ENCODE data around the gene SCUBE2.

Gene SCUBE2

GRCh38 chr11:9073466-9074225 is 17.8 kb downstream of the SCUBE2 start:
- DNase-seq = no peak

- DNase-seq = no peak
Measured at GRCh38 chr11:9072626-9073176, 18.7 kb downstream of the SCUBE2 start.

GRCh38 chr11:9071692-9072091 is 19.7 kb downstream of the SCUBE2 start:
- no peak for DNase-seq

- no peak for DNase-seq
Measured at GRCh38 chr11:9070749-9071491, 20.5 kb downstream of the SCUBE2 start.

- no peak for DNase-seq
Measured at GRCh38 chr11:9069862-9070470, 21.4 kb downstream of the SCUBE2 start.

- no peak for DNase-seq
Measured at GRCh38 chr11:9069256-9069655, 22.1 kb downstream of the SCUBE2 start.

- DNase-seq = peak; percentile 28
Measured at GRCh38 chr11:9066433-9066925, 24.9 kb downstream of the SCUBE2 start.

- DNase-seq = no peak
Measured at GRCh38 chr11:9065607-9066432, 25.6 kb downstream of the SCUBE2 start.

GRCh38 chr11:9061807-9062206 is 29.6 kb downstream of the SCUBE2 start:
- no peak for DNase-seq

- DNase-seq = no peak
Measured at GRCh38 chr11:9060700-9061111, 30.7 kb downstream of the SCUBE2 start.

GRCh38 chr11:9059406-9059805 is 32.0 kb downstream of the SCUBE2 start:
- no peak for DNase-seq

GRCh38 chr11:9057888-9058287 is 33.5 kb downstream of the SCUBE2 start:
- no peak for DNase-seq

- DNase-seq = peak; percentile 60
Measured at GRCh38 chr11:9057007-9057406, 34.4 kb downstream of the SCUBE2 start.

GRCh38 chr11:9056467-9056866 is 34.9 kb downstream of the SCUBE2 start:
- DNase-seq = no peak

- DNase-seq = no peak
Measured at GRCh38 chr11:9053316-9054035, 37.9 kb downstream of the SCUBE2 start.

GRCh38 chr11:9052316-9052715 is 39.1 kb downstream of the SCUBE2 start:
- DNase-seq = no peak

GRCh38 chr11:9049959-9050358 is 41.4 kb downstream of the SCUBE2 start:
- no peak for DNase-seq

- DNase-seq = no peak
Measured at GRCh38 chr11:9047964-9048523, 43.4 kb downstream of the SCUBE2 start.

- no peak for DNase-seq
Measured at GRCh38 chr11:9046481-9046880, 44.9 kb downstream of the SCUBE2 start.

GRCh38 chr11:9042488-9042887 is 48.9 kb downstream of the SCUBE2 start:
- DNase-seq = no peak

GRCh38 chr11:9041747-9042146 is 49.7 kb downstream of the SCUBE2 start:
- DNase-seq = no peak

GRCh38 chr11:9040410-9040809 is 51.0 kb downstream of the SCUBE2 start:
- no peak for DNase-seq
